Esophagus (tissue), 2 donors: ENCODE results near the gene PLOD1. TPM values are rescaled to one million over a fixed set of nuclear protein-coding genes. Genes with fewer than 3 reads are reported as not detected.
"Not testable (repeated sequence)": the region's sequence is repeated elsewhere in the genome, so short reads cannot be mapped to it uniquely, and the experiment has no call there.

Experiments used
- H3K27ac ChIP-seq, 2 donors: one replicate each; pipeline ENCODE4 v1.5.1; 2013; ENCODE audit warnings: low read depth in 2 of 2, mild to moderate bottlenecking in 2 of 2, inconsistent platforms in 1 of 2, low read length in 1 of 2, moderate library complexity in 1 of 2
- H3K27me3 ChIP-seq, 2 donors: one replicate each; pipeline ENCODE4 v1.6.1; 2013; ENCODE audit warnings: low read length in 2 of 2, control low read depth in 1 of 2, mild to moderate bottlenecking in 1 of 2; ENCODE audit not compliant: insufficient read depth in 2 of 2, control insufficient read depth in 1 of 2
- H3K36me3 ChIP-seq, 2 donors: one replicate each; pipeline ENCODE4 v1.6.1; 2013; ENCODE audit warnings: low read length in 1 of 2; ENCODE audit not compliant: control insufficient read depth in 2 of 2, insufficient read depth in 2 of 2
- H3K4me1 ChIP-seq, 2 donors: one replicate each; pipeline ENCODE4 v1.6.1; 2013; ENCODE audit warnings: low read length in 1 of 2; ENCODE audit not compliant: control insufficient read depth in 2 of 2, insufficient read depth in 2 of 2
- H3K4me3 ChIP-seq, 2 donors: one replicate each; pipeline ENCODE4 v1.5.1; 2013; ENCODE audit warnings: low read length in 2 of 2, mild to moderate bottlenecking in 2 of 2, low read depth in 1 of 2, moderate library complexity in 1 of 2
- H3K9me3 ChIP-seq, 2 donors: one replicate each; pipeline ENCODE4 v1.6.1; 2013; ENCODE audit warnings: mild to moderate bottlenecking in 2 of 2, low read depth in 1 of 2, low read length in 1 of 2, moderate library complexity in 1 of 2; ENCODE audit not compliant: control insufficient read depth in 2 of 2, insufficient read depth in 1 of 2
- WGBS, 2 donors: extraction: QIAGEN DNeasy Blood & Tissue Kit; methylation state at CpG; one replicate each; pipeline ENCODE4 v1.1.7; 2013; 5-methylcytosine and 5-hydroxymethylcytosine counted together
- polyA plus RNA-seq, 2 donors: library from polyadenylated mRNA; stranded (reverse); fragments of 200-250 nt; gene quantifications; one replicate each; pipeline ENCODE4 v1.2.3, GENCODE V29; 2013
- donor health status: healthy with polysubstance abuse.
- donor health status: Bipolar disorder and iron deficiency.

The PLOD1 gene
- polyA plus RNA-seq, 2 donors = 17.1 to 18.2 TPM

GRCh38 chr1:12008355-12008754 is 73.8 kb downstream of the PLOD1 start:
- H3K36me3 ChIP-seq = peaks cover 50 to 68% of the 10 kb centered on the region in 2 donors
- not testable (repeated sequence) for H3K4me1 ChIP-seq, H3K4me3 ChIP-seq, H3K27ac ChIP-seq, H3K27me3 ChIP-seq, H3K9me3 ChIP-seq
- 89 to 93% methylated on average over 30 to 33 of the region's 33 CpGs for WGBS, 2 donors

- Histone ChIP-seq H3K36me3 (peaks cover 46 to 61% of the 10 kb centered on the region in 2 donors), H3K9me3 (no peaks in the 10 kb centered on the region), H3K4me1 (peaks cover 0 to 2% of the 10 kb centered on the region in 2 donors), H3K4me3 (no peak overlapping the region), H3K27ac (no peak overlapping the region), H3K27me3 (no peaks in the 10 kb centered on the region)
- WGBS, 2 donors = 87 to 93% methylated on average over 9 of the region's 9 CpGs
Observed at GRCh38 chr1:12009318-12009947, 74.9 kb downstream of the PLOD1 start.

- 86 to 89% methylated on average over 16 of the region's 16 CpGs for WGBS, 2 donors
- H3K9me3 ChIP-seq = no peaks in the 10 kb centered on the region
- H3K4me3 ChIP-seq = no peak overlapping the region
- H3K4me1 ChIP-seq = peaks cover 0 to 2% of the 10 kb centered on the region in 2 donors
- H3K27me3 ChIP-seq = no peaks in the 10 kb centered on the region
- H3K27ac ChIP-seq = no peak overlapping the region
- H3K36me3 ChIP-seq = peaks cover 34 to 49% of the 10 kb centered on the region in 2 donors
Observed at GRCh38 chr1:12010746-12011570, 76.4 kb downstream of the PLOD1 start.

- no peak overlapping the region for H3K27ac ChIP-seq
- peaks cover 24 to 39% of the 10 kb centered on the region in 2 donors for H3K36me3 ChIP-seq
- 86 to 93% methylated on average over 4 of the region's 4 CpGs for WGBS, 2 donors
- no peaks in the 10 kb centered on the region for H3K9me3 ChIP-seq
- H3K27me3 ChIP-seq = no peaks in the 10 kb centered on the region
- peaks cover 0 to 2% of the 10 kb centered on the region in 2 donors for H3K4me1 ChIP-seq
- H3K4me3 ChIP-seq = no peak overlapping the region
Observed at GRCh38 chr1:12011998-12012397, 77.5 kb downstream of the PLOD1 start.

- no peaks in the 10 kb centered on the region for H3K27me3 ChIP-seq
- H3K4me3 ChIP-seq = no peak overlapping the region
- peaks cover 0 to 2% of the 10 kb centered on the region in 2 donors for H3K4me1 ChIP-seq
- H3K9me3 ChIP-seq = no peaks in the 10 kb centered on the region
- 92 to 93% methylated on average over 8 of the region's 8 CpGs for WGBS, 2 donors
- peaks cover 21 to 35% of the 10 kb centered on the region in 2 donors for H3K36me3 ChIP-seq
- no peak overlapping the region for H3K27ac ChIP-seq
Observed at GRCh38 chr1:12012560-12013316, 78.2 kb downstream of the PLOD1 start.

- WGBS, 2 donors = 77 to 82% methylated on average over 16 of the region's 16 CpGs
- no peak overlapping the region for H3K4me3 ChIP-seq
Observed at GRCh38 chr1:12014141-12014991, 79.8 kb downstream of the PLOD1 start.

GRCh38 chr1:12015001-12015491 is 80.5 kb downstream of the PLOD1 start:
- H3K9me3 ChIP-seq = no peaks in the 10 kb centered on the region
- H3K4me1 ChIP-seq = peaks cover 2% of the 10 kb centered on the region in 2 donors
- no peak overlapping the region for H3K27ac ChIP-seq
- WGBS, 2 donors = 82 to 85% methylated on average over 10 of the region's 10 CpGs
- H3K27me3 ChIP-seq = no peaks in the 10 kb centered on the region
- no peak overlapping the region for H3K4me3 ChIP-seq
- H3K36me3 ChIP-seq = peaks cover 21 to 28% of the 10 kb centered on the region in 2 donors

More at GRCh38 chr1:12014141-12014991, 79.8 kb downstream of the PLOD1 start:
- Histone ChIP-seq H3K27me3 (no peaks in the 10 kb centered on the region), H3K27ac (peak overlapping the region in 1 of 2 donors; percentile 37), H3K4me1 (peaks cover 0 to 2% of the 10 kb centered on the region in 2 donors), H3K9me3 (no peaks in the 10 kb centered on the region), H3K36me3 (peaks cover 21 to 33% of the 10 kb centered on the region in 2 donors)

GRCh38 chr1:12015499-12015898 is 81.0 kb downstream of the PLOD1 start:
- H3K9me3 ChIP-seq = no peaks in the 10 kb centered on the region
- H3K27me3 ChIP-seq = no peaks in the 10 kb centered on the region
- H3K27ac ChIP-seq = no peak overlapping the region
- H3K4me1 ChIP-seq = peaks cover 2 to 5% of the 10 kb centered on the region in 2 donors
- H3K4me3 ChIP-seq = no peak overlapping the region
- WGBS, 2 donors = 92 to 96% methylated on average over 9 of the region's 9 CpGs
- H3K36me3 ChIP-seq = peaks cover 18 to 24% of the 10 kb centered on the region in 2 donors
